ENCODE data around the gene TRIM2. TPM values are rescaled to one million over a fixed set of nuclear protein-coding genes. Genes with fewer than 3 reads are reported as not detected.

Gene TRIM2
- total RNA-seq, 1 donor, result 38.0 TPM

- no peak for TF ChIP-seq CTCF (IDR thresholded peaks at IDR 0.05; ENCODE audit: insufficient read depth, low read depth, low read length)
- no peak for DNase-seq (ENCODE audit: low read depth)
- no peak overlapping the region for H3K4me3 ChIP-seq (ENCODE audit: low read depth, low read length)
Observed at GRCh38 chr4:153275380-153276276, 71.4 kb downstream of the TRIM2 start.

GRCh38 chr4:153276971-153277370 is 72.7 kb downstream of the TRIM2 start:
- no peak for DNase-seq (ENCODE audit: low read depth)
- H3K4me3 ChIP-seq (ENCODE audit: low read depth, low read length), result no peak overlapping the region
- no peak for TF ChIP-seq CTCF (IDR thresholded peaks at IDR 0.05; ENCODE audit: insufficient read depth, low read depth, low read length)

- no peak overlapping the region for H3K4me3 ChIP-seq (ENCODE audit: low read depth, low read length)
- no peak for TF ChIP-seq CTCF (IDR thresholded peaks at IDR 0.05; ENCODE audit: insufficient read depth, low read depth, low read length)
- DNase-seq (ENCODE audit: low read depth), result no peak
Observed at GRCh38 chr4:153281476-153281875, 77.2 kb downstream of the TRIM2 start.

- H3K4me3 ChIP-seq (ENCODE audit: low read depth, low read length), result no peak overlapping the region
- DNase-seq (ENCODE audit: low read depth), result no peak
- TF ChIP-seq CTCF (IDR thresholded peaks at IDR 0.05; ENCODE audit: insufficient read depth, low read depth, low read length), result no peak
Observed at GRCh38 chr4:153282023-153282422, 77.8 kb downstream of the TRIM2 start.

GRCh38 chr4:153283260-153283659 is 79.0 kb downstream of the TRIM2 start:
- no peak for TF ChIP-seq CTCF (IDR thresholded peaks at IDR 0.05; ENCODE audit: insufficient read depth, low read depth, low read length)
- H3K4me3 ChIP-seq (ENCODE audit: low read depth, low read length), result no peak overlapping the region
- no peak for DNase-seq (ENCODE audit: low read depth)

GRCh38 chr4:153290134-153290533 is 85.9 kb downstream of the TRIM2 start:
- TF ChIP-seq CTCF (IDR thresholded peaks at IDR 0.05; ENCODE audit: insufficient read depth, low read depth, low read length), result no peak
- no peak for DNase-seq (ENCODE audit: low read depth)
- H3K4me3 ChIP-seq (ENCODE audit: low read depth, low read length), result no peak overlapping the region

Data from fibroblast of villous mesenchyme (primary cell).